Neural cell (in vitro differentiated cells): Measurements from ENCODE around the gene ZCWPW1. TPM values are rescaled to one million over a fixed set of nuclear protein-coding genes. Genes with fewer than 3 reads are reported as not detected.

ENCODE experiments used
- H2AFZ ChIP-seq: fragments of 200-600, 300-800 bp; sonication (generic), shearing (Covaris generic); 2 replicates; pipeline ENCODE4 v1.6.0; 2014; ENCODE audit warnings: low read depth, mild to moderate bottlenecking, antibody characterized with exemption, low read length, moderate library complexity
- H3F3A ChIP-seq: fragments of 200-600 bp; shearing (Covaris generic); 2 replicates; pipeline ENCODE4 v1.6.1; 2016; ENCODE audit warnings: mild to moderate bottlenecking, moderate library complexity, mixed read lengths, antibody characterized with exemption, low read length; ENCODE audit not compliant: insufficient read depth, poor library complexity, severe bottlenecking
- H3K27ac ChIP-seq: fragments of 200-600, 300-800 bp; sonication (generic), shearing (Covaris generic); 2 replicates; pipeline ENCODE4 v1.5.1; 2014; ENCODE audit warnings: mild to moderate bottlenecking, low read length, moderate library complexity
- H3K27me3 ChIP-seq: fragments of 300-800, 200-600 bp; sonication (generic), shearing (Covaris generic); 2 replicates; pipeline ENCODE4 v1.6.0; 2014; ENCODE audit warnings: mild to moderate bottlenecking, low read depth, low read length, moderate library complexity; ENCODE audit not compliant: insufficient read depth
- H3K36me3 ChIP-seq: fragments of 300-800, 200-600 bp; sonication (generic), shearing (Covaris generic); 2 replicates; pipeline ENCODE4 v1.5.1; 2014; ENCODE audit warnings: mild to moderate bottlenecking, antibody characterized with exemption, low read length, moderate library complexity; ENCODE audit not compliant: insufficient read depth
- H3K4me2 ChIP-seq: fragments of 300-800, 200-600 bp; sonication (generic), shearing (Covaris generic); 2 replicates; pipeline ENCODE4 v1.6.0; 2014; ENCODE audit warnings: mild to moderate bottlenecking, low read length
- H3K4me3 ChIP-seq: fragments of 300-800, 200-600 bp; sonication (generic), shearing (Covaris generic); 2 replicates; pipeline ENCODE4 v1.5.1; 2014; ENCODE audit warnings: mild to moderate bottlenecking, low read length, moderate library complexity
- H3K79me2 ChIP-seq: fragments of 200-600 bp; shearing (Covaris generic); replicated peaks from 2 replicates; pipeline ENCODE4 v1.6.0; 2014; ENCODE audit warnings: mild to moderate bottlenecking, low read length, moderate library complexity; ENCODE audit not compliant: insufficient read depth
- H3K9ac ChIP-seq: fragments of 300-800, 200-600 bp; sonication (generic), shearing (Covaris generic); 2 replicates; pipeline ENCODE4 v1.6.1; 2016; ENCODE audit warnings: mild to moderate bottlenecking, low read length, mixed read lengths
- H3K9me2 ChIP-seq: fragments of 200-600 bp; shearing (Covaris generic); 2 replicates; pipeline ENCODE4 v1.6.1; 2016; ENCODE audit warnings: mild to moderate bottlenecking, low read length, mixed read lengths; ENCODE audit not compliant: insufficient read depth
- H3K9me3 ChIP-seq: fragments of 200-600, 300-800 bp; sonication (generic), shearing (Covaris generic); 2 replicates; pipeline ENCODE4 v1.6.1; 2016; ENCODE audit warnings: mild to moderate bottlenecking, mixed run types, low read length, moderate library complexity, mixed read lengths
- H4K20me1 ChIP-seq: fragments of 200-600 bp; shearing (Covaris generic); 2 replicates; pipeline ENCODE4 v1.6.1; 2016; ENCODE audit warnings: mild to moderate bottlenecking, mixed run types; ENCODE audit not compliant: insufficient read depth
- CTCF ChIP-seq: fragments of 450-650 bp; IDR thresholded peaks from 2 replicates; pipeline ENCODE4 v1.5.1; 2014; ENCODE audit warnings: antibody characterized with exemption, mild to moderate bottlenecking, moderate library complexity; ENCODE audit not compliant: poor library complexity, severe bottlenecking
- EP300 ChIP-seq: fragments of 450-650 bp; conservative IDR thresholded peaks from 2 replicates; pipeline ENCODE4 v1.6.1; 2014; ENCODE audit warnings: antibody characterized with exemption, mild to moderate bottlenecking, moderate library complexity; ENCODE audit not compliant: poor library complexity, severe bottlenecking
- EZH2 ChIP-seq: fragments of 200-600, 300-800 bp; shearing (Covaris generic), sonication (generic); IDR thresholded peaks from 2 replicates; pipeline ENCODE4 v1.6.1; 2014; ENCODE audit warnings: antibody characterized with exemption, low read length, borderline replicate concordance, mild to moderate bottlenecking; ENCODE audit not compliant: insufficient read depth, poor library complexity, severe bottlenecking
- MXI1 ChIP-seq: fragments of 450-650 bp; conservative IDR thresholded peaks from 2 replicates; pipeline ENCODE4 v1.6.1; 2014; ENCODE audit warnings: antibody characterized with exemption, mild to moderate bottlenecking; ENCODE audit not compliant: poor library complexity, severe bottlenecking
- POLR2AphosphoS5 ChIP-seq: IDR thresholded peaks from 2 replicates; pipeline ENCODE4 v1.6.1; 2012
- RAD21 ChIP-seq: fragments of 450-650 bp; conservative IDR thresholded peaks from 2 replicates; pipeline ENCODE4 v1.6.1; 2014; ENCODE audit warnings: antibody characterized with exemption, mild to moderate bottlenecking, moderate library complexity
- REST ChIP-seq: IDR thresholded peaks from 2 replicates; pipeline ENCODE4 v1.6.1; 2012; ENCODE audit warnings: borderline replicate concordance
- SMC3 ChIP-seq: fragments of 450-650 bp; conservative IDR thresholded peaks from 2 replicates; pipeline ENCODE4 v1.6.1; 2014; ENCODE audit warnings: antibody characterized with exemption, mild to moderate bottlenecking, moderate library complexity; ENCODE audit not compliant: poor library complexity
- TAF1 ChIP-seq: IDR thresholded peaks from 2 replicates; pipeline ENCODE4 v1.6.1; 2012; ENCODE audit warnings: low read depth
- polyA plus RNA-seq: library from polyadenylated mRNA; depleted of rRNA; stranded (reverse); fragments of >200 nt; gene quantifications from 2 replicates; pipeline ENCODE4 v1.2.3, GENCODE V29; 2014

ZCWPW1 gene
- polyA plus RNA-seq, 1 donor from 2014 or later, result 6.8 TPM

- no peak overlapping the region for H3K4me2 ChIP-seq
- H3F3A ChIP-seq, result no peaks in the 10 kb centered on the region
- no peaks in the 10 kb centered on the region for H3K79me2 ChIP-seq
- no peak overlapping the region for H3K9ac ChIP-seq
- TF ChIP-seq TAF1, result no peak
- no peak for TF ChIP-seq CTCF
- no peak for TF ChIP-seq POLR2AphosphoS5
- no peak for TF ChIP-seq REST
- H4K20me1 ChIP-seq, result no peaks in the 10 kb centered on the region
- H3K36me3 ChIP-seq, result no peaks in the 10 kb centered on the region
- H3K9me3 ChIP-seq, result no peaks in the 10 kb centered on the region
- H2AFZ ChIP-seq, result no peak overlapping the region
- no peak overlapping the region for H3K27ac ChIP-seq
- H3K27me3 ChIP-seq, result no peaks in the 10 kb centered on the region
- H3K9me2 ChIP-seq, result no peaks in the 10 kb centered on the region
- H3K4me3 ChIP-seq, result no peak overlapping the region
Measured at GRCh38 chr7:100396421-100396982, 32.0 kb downstream of the ZCWPW1 start.

- Histone ChIP-seq H3K4me2 (no peak overlapping the region), H4K20me1 (no peaks in the 10 kb centered on the region), H3K9me3 (no peaks in the 10 kb centered on the region), H3K27ac (no peak overlapping the region), H3K9ac (no peak overlapping the region), H3F3A (no peaks in the 10 kb centered on the region), H3K36me3 (no peaks in the 10 kb centered on the region), H3K4me3 (no peak overlapping the region), H2AFZ (no peak overlapping the region), H3K27me3 (no peaks in the 10 kb centered on the region), H3K9me2 (no peaks in the 10 kb centered on the region), H3K79me2 (no peaks in the 10 kb centered on the region)
- TF ChIP-seq TAF1 (no peak), REST (no peak), POLR2AphosphoS5 (no peak), MXI1 (no peak), RAD21 (no peak), CTCF (no peak), SMC3 (no peak), EP300 (no peak), EZH2 (no peak)
Measured at GRCh38 chr7:100394077-100394476, 34.4 kb downstream of the ZCWPW1 start.
